Small intestine (tissue), 7 donors: Measurements from ENCODE around the gene LENEP. TPM values are rescaled to one million over a fixed set of nuclear protein-coding genes. Genes with fewer than 3 reads are reported as not detected.
A peak's percentile ranks its signal among the peaks of the same experiment; 100 is the strongest.

Source experiments
- DNase-seq, 2 donors: peaks; one replicate each; pipeline versions ENCODE4 v3.0.0 to v3.0.0-alpha.2; 2013
- FAIRE-seq: peaks from 2 replicates; lab custom pipeline; 2012; peaks lifted over from hg19 to GRCh38; lab: Jason Lieb, UNC
- H3K27ac ChIP-seq, 3 donors: one replicate each; pipeline ENCODE4 v1.5.1; 2013; ENCODE audit warnings: low read length in 2 of 3, mild to moderate bottlenecking in 2 of 3, control low read depth in 1 of 3, inconsistent platforms in 1 of 3, low read depth in 1 of 3, moderate library complexity in 1 of 3
- H3K27me3 ChIP-seq, 3 donors: one replicate each; pipeline ENCODE4 v1.6.1; 2013; ENCODE audit warnings: low read length in 3 of 3, inconsistent platforms in 1 of 3; ENCODE audit not compliant: control insufficient read depth in 3 of 3, insufficient read depth in 3 of 3
- H3K36me3 ChIP-seq, 3 donors: one replicate each; pipeline ENCODE4 v1.6.1; 2013; ENCODE audit warnings: low read length in 3 of 3, inconsistent platforms in 1 of 3, low read depth in 1 of 3, mild to moderate bottlenecking in 1 of 3, moderate library complexity in 1 of 3; ENCODE audit not compliant: control insufficient read depth in 3 of 3, insufficient read depth in 2 of 3
- H3K4me1 ChIP-seq, 3 donors: one replicate each; pipeline ENCODE4 v1.6.1; 2013; ENCODE audit warnings: low read length in 2 of 3, inconsistent platforms in 1 of 3, low read depth in 1 of 3, mild to moderate bottlenecking in 1 of 3, moderate library complexity in 1 of 3; ENCODE audit not compliant: control insufficient read depth in 3 of 3, insufficient read depth in 2 of 3
- H3K4me3 ChIP-seq, 3 donors: one replicate each; pipeline ENCODE4 v1.5.1; 2013; ENCODE audit warnings: low read length in 3 of 3, control low read depth in 1 of 3, inconsistent platforms in 1 of 3, low read depth in 1 of 3, mild to moderate bottlenecking in 1 of 3, moderate library complexity in 1 of 3
- H3K9me3 ChIP-seq, 2 donors: one replicate each; pipeline ENCODE4 v1.6.1; 2013; ENCODE audit warnings: low read depth in 1 of 2, low read length in 1 of 2; ENCODE audit not compliant: control insufficient read depth in 2 of 2, insufficient read depth in 1 of 2
- WGBS, 3 donors: extraction: QIAGEN DNeasy Blood & Tissue Kit; methylation state at CpG; one replicate each; pipeline ENCODE4 v1.1.7; 2013; 5-methylcytosine and 5-hydroxymethylcytosine counted together
- polyA plus RNA-seq, 4 donors: library from polyadenylated mRNA; stranded (reverse) in 3 of 4; unstranded in 1 of 4; fragments of 200-250 nt in 3 of 4; fragments of 120-200 nt in 1 of 4; gene quantifications; one replicate each; pipeline versions ENCODE4 v1.2.1 to v1.2.3, GENCODE V29; 2013
- donor health status: healthy with polysubstance abuse.
- donor health status: control.
- donor health status: control.
- donor health status: Bipolar disorder and iron deficiency.
- donor health status: healthy.

LENEP gene
- polyA plus RNA-seq, 4 donors = 0.64 TPM; not detected in 3

DNA sequence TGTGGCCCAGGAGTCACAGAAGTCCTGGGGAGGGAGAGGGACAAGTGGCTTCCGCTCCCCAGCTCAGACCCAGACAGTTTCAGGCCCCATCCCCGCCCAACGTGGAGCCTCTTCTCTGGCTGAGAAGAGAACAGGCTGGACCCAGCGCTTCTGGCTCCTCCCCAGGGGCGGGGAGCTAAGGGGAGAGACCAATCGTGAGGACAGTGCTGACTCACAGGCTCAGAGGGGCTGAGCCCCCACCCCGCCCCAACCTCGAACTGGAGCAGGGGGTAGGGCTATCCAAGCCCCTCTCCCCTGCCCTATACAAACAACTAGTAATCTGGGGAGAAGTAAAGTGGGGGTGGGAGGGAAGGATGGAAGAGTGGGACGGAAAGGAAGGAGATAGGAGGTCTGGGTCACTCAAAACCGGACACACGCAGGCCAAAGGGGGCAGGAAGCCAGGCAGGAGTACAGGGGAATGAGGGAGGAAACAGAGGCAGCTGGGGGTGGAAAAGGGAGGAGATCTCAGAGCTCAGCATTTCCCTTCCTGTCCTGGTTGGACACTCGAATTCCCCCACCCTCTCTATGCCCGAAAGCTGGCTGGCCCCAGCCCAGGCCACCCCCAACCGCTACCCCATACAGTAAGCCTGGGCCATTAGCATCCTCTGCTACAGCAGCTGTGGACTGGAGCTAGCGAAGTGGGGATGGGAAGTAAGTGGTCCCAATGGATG lies 22.6 kb upstream of the LENEP start, which contains the start of gene SHC1:
Gene SHC1 (minus strand): TSS at position 117 of the 710 bp plus-strand sequence. CDS start 221 bp downstream, outside the sequence.
- H3K4me1 ChIP-seq = peaks cover 7 to 35% (median 15%) of the 10 kb centered on the region in 3 donors
- no peaks in the 10 kb centered on the region for H3K9me3 ChIP-seq
- H3K27me3 ChIP-seq = no peaks in the 10 kb centered on the region
- peak within 1 kb of the TSS; percentile 77 to 85 (median 79) for H3K27ac ChIP-seq
- WGBS, 3 donors = 26 to 51% (median 47%) methylated on average over 14 to 15 of the region's 15 CpGs
- peak within 1 kb of the TSS; percentile 1 to 40 (median 27) for H3K4me3 ChIP-seq
- DNase-seq = peak; percentile 61 to 84
- no peak for FAIRE-seq
- H3K36me3 ChIP-seq = peaks cover 2 to 56% (median 22%) of the 10 kb centered on the region in 3 donors

DNA sequence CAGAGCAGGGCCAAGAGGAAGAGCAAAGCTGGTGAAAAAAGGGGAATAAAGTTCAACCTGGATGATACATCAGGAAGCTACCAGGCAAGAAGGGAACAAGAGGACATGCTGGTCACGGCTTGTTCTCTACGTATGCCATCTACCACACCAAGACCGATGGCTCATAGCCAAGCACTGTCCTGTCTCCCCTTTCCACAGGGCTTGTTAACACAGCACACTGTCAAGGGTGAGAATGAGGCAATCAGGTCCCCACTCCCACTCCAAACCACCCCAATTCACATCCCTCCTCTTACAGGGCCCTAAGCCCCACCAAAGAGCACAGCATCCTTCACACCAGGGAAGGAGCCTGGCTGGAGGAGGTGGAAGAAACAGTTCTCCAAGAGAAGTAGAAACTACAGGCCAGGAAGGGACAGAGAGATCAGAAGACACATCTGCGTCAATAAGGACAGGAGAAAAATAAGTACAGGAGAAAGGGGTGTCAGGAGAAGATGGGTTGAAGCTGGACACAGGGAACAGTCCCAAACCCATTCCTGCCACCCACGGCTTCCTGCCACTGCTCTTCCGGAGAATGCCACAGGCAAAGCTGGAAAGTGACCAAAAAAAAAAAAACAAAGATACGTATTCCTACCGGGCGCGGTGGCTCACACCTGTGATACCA lies 21.9 kb upstream of the LENEP start:
- FAIRE-seq (no peak), DNase-seq (peak in 1 of 2 donors; percentile 66)

DNA sequence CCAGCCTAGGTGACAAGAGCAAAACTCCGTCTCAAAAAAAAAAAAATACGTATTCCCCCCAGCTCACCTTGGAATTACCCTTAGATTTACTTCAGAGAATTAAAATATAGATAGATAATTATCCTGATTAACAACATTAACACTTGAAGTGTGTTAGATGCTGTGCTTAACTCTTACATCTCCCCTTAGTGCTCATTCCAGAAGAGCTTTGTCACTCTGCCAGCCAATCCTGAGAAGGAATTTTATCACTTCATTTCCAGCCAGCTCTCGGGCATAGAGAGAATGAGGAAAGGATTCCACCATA lies 21.2 kb upstream of the LENEP start:
- Histone ChIP-seq H3K4me3 (peak overlapping the region in 2 of 3 donors; percentile 63 to 84), H3K27me3 (no peaks in the 10 kb centered on the region), H3K9me3 (no peaks in the 10 kb centered on the region), H3K36me3 (peaks cover 0 to 43% (median 14%) of the 10 kb centered on the region in 3 donors), H3K4me1 (peaks cover 7 to 45% (median 18%) of the 10 kb centered on the region in 3 donors), H3K27ac (peak overlapping the region; percentile 95 to 98 (median 97))
- DNase-seq (no peak), FAIRE-seq (no peak)
- 53 to 63% (median 62%) methylated on average over 3 of the region's 3 CpGs for WGBS, 3 donors

More for the DNA sequence above, 21.9 kb upstream of the LENEP start:
- H3K36me3 ChIP-seq = peaks cover 0 to 50% (median 20%) of the 10 kb centered on the region in 3 donors
- peaks cover 7 to 38% (median 17%) of the 10 kb centered on the region in 3 donors for H3K4me1 ChIP-seq
- WGBS, 3 donors = 41 to 52% (median 51%) methylated on average over 10 of the region's 10 CpGs
- H3K4me3 ChIP-seq = peak overlapping the region in 1 of 3 donors; percentile 27
- no peaks in the 10 kb centered on the region for H3K27me3 ChIP-seq
- peak overlapping the region; percentile 77 to 85 (median 79) for H3K27ac ChIP-seq
- H3K9me3 ChIP-seq = no peaks in the 10 kb centered on the region

DNA sequence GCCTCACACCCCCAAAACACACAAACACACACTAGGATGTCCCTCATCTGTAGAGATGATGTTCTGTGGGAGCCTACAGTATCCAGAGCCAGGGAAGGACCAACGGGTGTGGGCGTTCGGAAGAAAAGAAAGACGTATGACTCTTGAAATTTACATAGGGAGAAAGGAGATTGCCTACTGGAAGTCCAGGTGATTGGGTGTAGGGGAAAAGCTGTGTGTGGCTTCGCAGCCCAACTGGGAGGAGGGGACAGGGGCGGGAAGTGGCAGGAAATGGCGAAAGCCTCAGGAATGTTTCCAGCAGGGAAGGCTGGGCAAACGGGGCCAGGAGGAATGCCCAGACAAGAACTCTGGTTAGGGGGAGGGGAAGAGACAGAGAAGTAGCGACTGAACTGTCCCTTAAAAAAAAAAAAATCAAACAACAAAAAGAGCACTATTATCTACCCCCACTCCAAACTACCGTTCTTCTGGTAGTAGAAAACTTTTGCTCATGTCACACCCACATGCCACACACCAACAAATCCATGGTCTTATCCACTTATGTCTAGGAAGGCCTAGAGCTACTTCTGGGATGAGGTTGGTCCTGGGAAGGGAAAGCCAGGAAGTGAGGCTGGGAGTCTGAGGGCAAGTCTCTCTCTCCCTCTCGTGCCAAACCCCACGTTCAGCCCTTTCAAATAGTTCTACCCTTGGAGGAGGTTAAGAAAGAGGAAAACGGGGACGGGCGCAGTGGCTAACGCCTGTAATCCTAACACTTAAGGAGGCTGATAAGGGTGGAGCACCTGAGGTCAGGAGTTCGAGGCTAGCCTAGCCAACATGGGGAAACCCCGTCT lies 20.7 kb upstream of the LENEP start:
- peak overlapping the region in 2 of 3 donors; percentile 63 to 84 for H3K4me3 ChIP-seq
- H3K9me3 ChIP-seq = no peaks in the 10 kb centered on the region
- peak overlapping the region; percentile 95 to 98 (median 97) for H3K27ac ChIP-seq
- H3K4me1 ChIP-seq = peaks cover 7 to 50% (median 18%) of the 10 kb centered on the region in 3 donors
- H3K27me3 ChIP-seq = no peaks in the 10 kb centered on the region
- H3K36me3 ChIP-seq = peaks cover 0 to 37% (median 12%) of the 10 kb centered on the region in 3 donors
- WGBS, 3 donors = 10 to 26% (median 21%) methylated on average over 18 of the region's 18 CpGs
- DNase-seq (peak; percentile 58 to 86), FAIRE-seq (no peak)

DNA sequence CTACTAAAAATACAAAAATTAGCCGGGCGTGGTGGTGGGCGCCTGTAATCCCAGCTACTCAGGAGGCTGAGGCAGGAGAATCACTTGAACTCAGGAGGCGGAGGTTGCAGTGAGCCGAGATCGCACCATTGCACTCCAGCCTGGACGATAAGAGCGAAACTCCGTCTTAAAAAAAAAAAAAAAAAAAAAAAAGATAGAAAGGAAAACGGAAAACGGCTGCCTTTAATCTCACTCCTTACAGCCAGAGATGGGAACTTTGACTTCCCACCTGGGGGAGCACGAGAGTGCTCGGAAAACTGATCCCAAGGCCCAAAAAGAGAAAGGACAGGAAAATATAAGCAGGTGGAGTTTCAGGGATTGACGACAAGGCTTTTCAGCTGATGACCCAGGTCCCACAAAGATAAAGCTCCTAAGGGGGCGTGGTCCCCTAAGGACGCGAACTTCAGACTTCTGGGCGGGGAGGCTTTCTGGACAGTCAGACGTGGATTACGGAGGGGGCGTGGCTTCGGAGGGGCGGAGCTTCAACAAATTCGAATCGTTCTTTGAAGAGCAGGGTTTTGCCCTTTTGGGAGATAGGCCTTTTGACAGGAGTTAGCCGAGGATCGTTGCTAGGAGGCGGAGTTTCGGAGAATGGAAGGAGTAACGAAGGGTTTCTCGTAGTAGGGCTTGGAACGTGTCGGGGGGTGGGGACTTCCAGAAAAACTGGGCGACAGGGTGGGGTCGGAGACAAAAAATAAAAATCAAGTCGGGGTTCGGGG lies 19.9 kb upstream of the LENEP start:
- Histone ChIP-seq H3K27me3 (no peaks in the 10 kb centered on the region), H3K4me3 (peak overlapping the region; percentile 63 to 84 (median 64)), H3K27ac (peak overlapping the region; percentile 95 to 98 (median 97)), H3K9me3 (no peaks in the 10 kb centered on the region), H3K36me3 (peaks cover 0 to 29% (median 8%) of the 10 kb centered on the region in 3 donors), H3K4me1 (peaks cover 7 to 50% (median 18%) of the 10 kb centered on the region in 3 donors)
- WGBS, 3 donors = 1 to 4% (median 2%) methylated on average over 30 to 37 of the region's 37 CpGs
- FAIRE-seq = no peak
- peak; percentile 100 for DNase-seq

DNA sequence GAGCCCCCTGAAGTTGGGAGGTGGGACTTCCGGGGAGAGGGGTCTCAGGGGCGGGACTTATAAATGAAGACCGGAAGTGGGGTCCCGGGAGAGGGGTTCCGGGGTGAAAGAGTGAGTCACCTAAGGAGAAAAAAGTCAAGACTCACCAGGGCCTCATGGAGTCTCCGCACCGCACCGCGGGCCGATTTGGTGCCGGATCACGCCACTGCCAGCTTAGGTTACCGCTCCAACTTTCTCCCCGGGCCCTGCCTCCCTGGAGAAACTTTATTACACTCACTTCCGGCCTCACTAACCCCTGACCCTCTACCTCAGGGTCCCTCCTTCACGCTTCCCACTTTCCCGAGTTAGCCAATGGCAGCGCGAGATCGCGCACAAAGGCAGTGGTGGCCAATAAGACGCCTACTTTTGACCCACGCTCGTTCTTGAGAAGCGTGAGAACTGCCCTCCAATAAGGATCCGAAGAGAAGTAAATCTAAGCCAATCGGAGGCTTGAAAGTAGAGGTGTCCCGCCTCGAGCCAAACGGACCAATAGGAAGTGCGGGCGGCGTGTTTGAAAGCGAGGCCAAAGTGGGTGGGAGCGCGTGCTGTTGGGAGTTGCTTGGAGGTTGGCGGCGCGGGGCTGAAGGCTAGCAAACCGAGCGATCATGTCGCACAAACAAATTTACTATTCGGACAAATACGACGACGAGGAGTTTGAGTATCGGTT lies 19.1 kb upstream of the LENEP start, which contains the start of gene CKS1B:
Gene CKS1B (plus strand): TSS at position 580 of the 706 bp plus-strand sequence. CDS start 65 bp downstream, at position 645.
- H3K27ac ChIP-seq = peak within 1 kb of the TSS; percentile 96 to 98 (median 97)
- peak; percentile 100 for DNase-seq
- no peak for FAIRE-seq
- peak within 1 kb of the TSS; percentile 64 to 86 (median 84) for H3K4me3 ChIP-seq
- no peaks in the 10 kb centered on the region for H3K27me3 ChIP-seq
- no peaks in the 10 kb centered on the region for H3K9me3 ChIP-seq
- H3K4me1 ChIP-seq = peaks cover 7 to 50% (median 18%) of the 10 kb centered on the region in 3 donors
- WGBS, 3 donors = 0 to 1% (median 0%) methylated on average over 43 to 47 of the region's 47 CpGs
- H3K36me3 ChIP-seq = peaks cover 0 to 22% (median 2%) of the 10 kb centered on the region in 3 donors

DNA sequence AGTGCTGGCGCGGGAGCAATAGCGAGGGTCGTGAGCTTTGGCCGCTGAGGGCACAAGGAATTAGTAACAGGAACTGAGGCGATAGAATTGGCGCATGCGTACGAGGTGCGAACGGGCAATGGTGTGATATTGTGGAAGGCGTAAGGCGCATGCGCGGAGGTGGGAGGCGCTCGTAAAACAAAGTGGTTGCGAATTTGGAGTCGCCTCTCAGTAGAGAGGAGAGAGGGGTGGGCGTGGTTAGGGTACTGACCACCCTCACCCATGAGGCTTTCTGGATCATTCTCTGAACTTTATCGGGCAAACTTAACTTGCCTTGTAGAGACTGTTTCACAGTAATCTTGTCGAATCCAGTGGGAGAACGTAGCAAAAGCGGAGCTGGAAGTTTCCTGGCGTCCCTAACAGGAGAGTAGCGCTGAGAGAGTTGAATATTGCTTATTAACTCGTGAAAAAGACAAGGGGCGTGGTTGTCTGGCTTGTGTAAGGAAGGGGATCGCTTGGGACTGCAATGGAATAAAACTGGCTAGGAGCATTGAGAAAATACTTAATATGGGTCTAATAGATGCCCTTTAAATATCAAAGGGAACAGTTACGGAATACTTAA lies 18.5 kb upstream of the LENEP start:
- no peaks in the 10 kb centered on the region for H3K27me3 ChIP-seq
- H3K27ac ChIP-seq = peak overlapping the region; percentile 96 to 98 (median 97)
- H3K4me3 ChIP-seq = peak overlapping the region; percentile 18 to 86 (median 84)
- FAIRE-seq = no peak
- DNase-seq = peak; percentile 98
- peaks cover 0 to 15% (median 2%) of the 10 kb centered on the region in 3 donors for H3K36me3 ChIP-seq
- H3K4me1 ChIP-seq = peaks cover 7 to 47% (median 18%) of the 10 kb centered on the region in 3 donors
- H3K9me3 ChIP-seq = no peaks in the 10 kb centered on the region
- WGBS, 3 donors = 0% methylated on average over 30 of the region's 30 CpGs
